AG09309 (cell line): ENCODE data around the gene MASP2.
"Not testable (repeated sequence)": the region's sequence is repeated elsewhere in the genome, so short reads cannot be mapped to it uniquely, and the experiment has no call there.

Experiments
- DNase-seq: peaks from one replicate; pipeline ENCODE4 v3.0.0-alpha.2; 2010; ENCODE audit warnings: low read depth
- H3K4me3 ChIP-seq: 2 replicates; pipeline ENCODE4 v1.5.1; 2011; ENCODE audit warnings: mild to moderate bottlenecking, low read depth, low read length, moderate library complexity; ENCODE audit not compliant: control insufficient read depth
- TF ChIP-seq, protein P1 (sequence below): IDR thresholded peaks from 2 replicates; pipeline ENCODE4 v1.5.1; 2011; ENCODE audit warnings: mild to moderate bottlenecking, low read depth, low read length, inconsistent platforms; ENCODE audit not compliant: insufficient read depth, control insufficient read depth; ENCODE audit errors: missing control alignments

MASP2 gene

DNA sequence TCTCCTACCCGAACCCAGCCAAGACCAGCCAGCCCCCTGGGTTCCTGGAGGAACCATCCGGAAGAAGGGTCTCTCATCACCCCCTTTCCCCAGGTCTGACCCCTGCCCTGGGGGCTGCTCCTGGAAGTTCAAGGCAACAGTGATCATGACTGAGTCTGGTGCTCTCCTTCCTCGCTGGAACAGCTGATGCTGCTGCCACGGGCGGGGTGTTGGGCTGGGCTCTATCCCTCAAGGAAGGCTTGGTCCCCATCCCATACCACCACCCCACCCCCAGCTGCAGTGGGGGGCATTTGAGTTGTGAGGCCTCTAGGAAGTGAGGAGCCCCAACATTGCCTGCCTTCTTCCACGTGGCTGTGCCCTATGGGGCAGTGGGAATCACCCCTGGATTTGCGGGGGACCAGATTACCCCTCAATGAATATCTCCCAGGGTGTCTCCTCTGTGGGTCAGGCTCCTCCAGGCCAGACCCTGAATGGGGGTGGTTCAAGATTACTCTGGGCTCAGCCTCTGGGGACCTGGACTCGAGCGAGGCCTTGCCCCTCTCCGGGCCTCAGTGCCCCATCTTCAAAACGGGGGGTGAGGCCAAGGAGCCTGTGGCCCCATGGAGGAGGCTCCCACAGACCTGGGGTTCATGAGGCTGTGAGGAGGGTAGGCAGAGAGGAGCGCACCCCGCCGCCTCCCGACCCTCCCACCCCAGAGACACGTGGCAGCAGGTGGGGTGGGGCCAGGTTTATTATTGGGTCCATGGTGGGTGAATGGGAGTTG lies 2.8 kb downstream of the MASP2 start:
- H3K4me3 ChIP-seq = no peak overlapping the region
- TF ChIP-seq, protein P1, sequence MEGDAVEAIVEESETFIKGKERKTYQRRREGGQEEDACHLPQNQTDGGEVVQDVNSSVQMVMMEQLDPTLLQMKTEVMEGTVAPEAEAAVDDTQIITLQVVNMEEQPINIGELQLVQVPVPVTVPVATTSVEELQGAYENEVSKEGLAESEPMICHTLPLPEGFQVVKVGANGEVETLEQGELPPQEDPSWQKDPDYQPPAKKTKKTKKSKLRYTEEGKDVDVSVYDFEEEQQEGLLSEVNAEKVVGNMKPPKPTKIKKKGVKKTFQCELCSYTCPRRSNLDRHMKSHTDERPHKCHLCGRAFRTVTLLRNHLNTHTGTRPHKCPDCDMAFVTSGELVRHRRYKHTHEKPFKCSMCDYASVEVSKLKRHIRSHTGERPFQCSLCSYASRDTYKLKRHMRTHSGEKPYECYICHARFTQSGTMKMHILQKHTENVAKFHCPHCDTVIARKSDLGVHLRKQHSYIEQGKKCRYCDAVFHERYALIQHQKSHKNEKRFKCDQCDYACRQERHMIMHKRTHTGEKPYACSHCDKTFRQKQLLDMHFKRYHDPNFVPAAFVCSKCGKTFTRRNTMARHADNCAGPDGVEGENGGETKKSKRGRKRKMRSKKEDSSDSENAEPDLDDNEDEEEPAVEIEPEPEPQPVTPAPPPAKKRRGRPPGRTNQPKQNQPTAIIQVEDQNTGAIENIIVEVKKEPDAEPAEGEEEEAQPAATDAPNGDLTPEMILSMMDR = no peak
- no peak for DNase-seq

DNA sequence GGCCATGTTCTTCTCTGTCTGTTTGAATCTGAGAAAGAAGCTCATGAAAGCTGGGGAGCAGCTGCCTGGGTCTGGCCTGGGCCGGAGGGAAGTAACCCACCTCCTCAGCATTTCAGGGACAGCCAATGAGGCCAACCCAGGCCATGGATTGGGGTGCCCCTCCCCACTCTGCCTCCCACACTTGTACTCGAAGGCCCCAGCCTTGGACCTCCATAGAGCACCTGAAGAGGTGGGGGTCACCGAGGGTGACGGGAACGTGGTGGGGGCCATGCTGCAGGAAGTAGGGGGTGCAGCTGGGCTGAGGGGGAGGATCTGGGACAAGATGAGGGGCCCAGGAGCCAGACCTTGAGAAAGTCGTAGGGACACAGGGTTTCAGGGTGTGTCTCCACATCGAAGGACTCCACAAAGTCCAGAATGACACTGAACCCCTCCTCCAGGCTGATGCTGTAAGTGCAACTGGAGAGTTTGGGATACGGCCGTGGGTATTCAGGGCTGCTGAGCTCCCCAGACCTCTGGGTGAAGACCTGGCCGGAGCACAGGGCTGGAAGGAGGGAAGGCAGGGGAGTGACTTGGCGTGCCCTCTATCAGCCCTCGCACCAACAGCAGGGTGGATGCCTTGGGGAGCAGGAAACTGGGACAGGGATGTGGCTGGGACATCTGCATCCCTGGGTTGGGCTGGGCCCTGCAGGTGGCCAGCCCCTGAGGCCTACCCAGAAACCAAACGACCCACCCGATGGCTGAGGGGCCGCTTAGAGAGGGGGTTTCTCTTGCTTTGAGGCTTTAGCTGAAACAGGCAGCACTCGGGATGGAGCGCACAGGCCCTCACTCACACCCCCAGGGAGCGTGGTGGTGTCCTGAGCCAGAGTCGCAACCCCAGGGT lies 3.8 kb downstream of the MASP2 start:
- no peak overlapping the region for H3K4me3 ChIP-seq
- no peak for DNase-seq
- TF ChIP-seq, protein P1 = no peak

DNA sequence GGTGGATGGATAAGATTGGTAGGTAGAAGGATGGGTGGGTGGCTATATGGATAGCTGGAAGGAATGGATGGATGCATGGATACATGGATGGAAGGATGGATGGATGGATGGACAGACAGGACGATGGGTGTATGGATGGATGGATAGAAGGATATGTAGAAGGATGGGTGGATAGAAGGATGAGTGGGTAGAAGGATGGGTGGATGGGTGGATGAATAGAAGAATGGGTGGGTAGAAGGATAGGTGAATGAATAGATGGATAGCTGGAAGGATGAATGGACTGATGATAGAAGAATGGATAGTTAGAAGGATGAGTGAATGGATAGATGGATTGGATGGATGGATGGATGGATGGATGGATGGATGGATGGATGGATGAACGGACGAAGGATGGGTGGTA lies 5.0 kb downstream of the MASP2 start:
- no peak for DNase-seq
- TF ChIP-seq, protein P1 = no peak
- H3K4me3 ChIP-seq = no peak overlapping the region

DNA sequence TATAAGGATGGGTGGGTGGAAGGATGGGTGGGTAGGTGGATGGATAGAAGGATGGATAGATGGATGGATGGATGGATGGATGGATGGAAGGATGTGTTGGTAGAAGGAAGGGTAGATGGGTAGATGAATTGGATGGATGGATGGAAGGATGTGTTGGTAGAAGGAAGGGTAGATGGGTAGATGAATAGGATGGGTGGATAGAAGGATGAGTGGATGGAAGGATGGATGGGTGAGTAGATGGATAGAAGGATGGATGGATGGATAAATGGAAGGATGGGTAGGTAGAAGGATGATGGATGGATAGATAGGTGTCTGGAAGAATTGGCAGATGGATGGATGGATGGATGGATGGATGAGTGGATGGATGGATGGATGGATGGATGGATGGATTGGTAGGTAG lies 6.0 kb downstream of the MASP2 start:
- no peak for DNase-seq
- TF ChIP-seq, protein P1 = no peak
- no peak overlapping the region for H3K4me3 ChIP-seq

DNA sequence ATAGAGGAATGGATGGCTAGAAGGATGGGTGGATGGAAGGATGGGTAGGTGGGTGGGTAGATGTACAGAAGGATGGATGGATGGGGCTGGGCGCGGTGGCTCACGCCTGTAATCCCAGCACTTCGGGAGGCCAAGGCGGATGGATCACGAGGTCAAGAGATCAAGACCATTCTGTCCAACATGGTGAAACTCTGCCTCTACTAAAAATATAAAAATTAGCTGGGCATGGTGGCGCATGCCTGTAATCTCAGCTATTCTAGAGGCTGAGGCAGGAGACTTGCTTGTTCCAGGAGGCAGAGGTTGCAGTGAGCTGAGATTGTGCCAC lies 7.0 kb downstream of the MASP2 start:
- H3K4me3 ChIP-seq, DNase-seq: not testable (repeated sequence)

DNA sequence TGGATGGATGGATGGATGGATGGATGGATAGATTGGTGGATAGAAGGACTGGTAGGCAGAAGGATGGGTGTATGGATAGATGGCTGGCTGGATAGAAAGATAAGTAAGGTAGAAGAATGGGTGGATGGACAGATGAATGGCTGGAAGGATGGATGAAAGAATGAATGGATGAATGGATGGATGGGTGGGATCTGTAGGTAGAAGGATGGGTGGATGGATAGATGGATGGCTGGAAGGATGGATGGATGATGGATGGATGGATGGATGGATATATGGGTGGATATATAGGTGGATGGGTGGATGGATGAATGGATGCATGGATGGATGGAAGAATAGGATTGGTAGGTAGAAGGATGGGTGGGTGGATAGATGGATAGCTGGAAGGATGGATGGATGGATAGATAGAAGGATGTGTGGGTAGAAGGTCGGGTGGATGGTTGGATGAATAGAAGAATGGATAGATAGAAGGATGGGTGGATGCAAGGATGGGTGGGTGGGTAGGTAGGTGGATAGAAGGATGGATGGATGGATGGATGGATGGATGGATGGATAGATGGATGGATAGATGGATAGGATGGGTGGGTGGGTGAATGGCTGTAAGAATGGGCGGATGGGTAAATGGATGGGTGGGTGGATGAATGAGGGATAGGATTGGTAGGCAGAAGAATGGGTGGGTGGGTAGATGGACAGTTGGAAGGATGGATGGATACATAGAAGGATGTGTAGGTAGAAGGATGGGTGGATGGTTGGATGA lies 7.5 kb downstream of the MASP2 start:
- DNase-seq = no peak
- TF ChIP-seq, protein P1 = no peak
- H3K4me3 ChIP-seq = no peak overlapping the region

DNA sequence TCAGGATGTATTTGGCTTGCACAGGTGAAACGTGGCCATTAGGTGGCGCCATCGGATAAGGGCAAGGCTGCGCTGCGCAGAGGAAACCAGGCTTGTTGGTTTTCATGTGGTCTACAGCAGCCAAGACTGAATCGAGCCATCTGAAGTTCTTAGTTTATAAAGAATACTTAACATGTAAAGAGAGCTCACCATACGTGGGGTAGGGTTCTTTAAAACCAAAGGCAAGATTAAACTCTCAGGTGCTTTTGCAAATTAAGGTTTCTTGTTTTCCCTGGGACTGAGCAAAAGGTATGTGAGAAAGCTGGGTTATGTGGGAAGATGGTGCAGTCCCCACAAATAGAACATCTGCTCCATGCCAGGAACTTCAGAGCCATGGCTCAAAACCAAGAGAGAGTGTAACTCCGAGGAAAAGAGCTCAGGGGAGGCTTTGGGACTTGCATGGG lies 9.3 kb downstream of the MASP2 start:
- peak; percentile 49 for DNase-seq
- TF ChIP-seq, protein P1 = peak; percentile 97
- no peak overlapping the region for H3K4me3 ChIP-seq

DNA sequence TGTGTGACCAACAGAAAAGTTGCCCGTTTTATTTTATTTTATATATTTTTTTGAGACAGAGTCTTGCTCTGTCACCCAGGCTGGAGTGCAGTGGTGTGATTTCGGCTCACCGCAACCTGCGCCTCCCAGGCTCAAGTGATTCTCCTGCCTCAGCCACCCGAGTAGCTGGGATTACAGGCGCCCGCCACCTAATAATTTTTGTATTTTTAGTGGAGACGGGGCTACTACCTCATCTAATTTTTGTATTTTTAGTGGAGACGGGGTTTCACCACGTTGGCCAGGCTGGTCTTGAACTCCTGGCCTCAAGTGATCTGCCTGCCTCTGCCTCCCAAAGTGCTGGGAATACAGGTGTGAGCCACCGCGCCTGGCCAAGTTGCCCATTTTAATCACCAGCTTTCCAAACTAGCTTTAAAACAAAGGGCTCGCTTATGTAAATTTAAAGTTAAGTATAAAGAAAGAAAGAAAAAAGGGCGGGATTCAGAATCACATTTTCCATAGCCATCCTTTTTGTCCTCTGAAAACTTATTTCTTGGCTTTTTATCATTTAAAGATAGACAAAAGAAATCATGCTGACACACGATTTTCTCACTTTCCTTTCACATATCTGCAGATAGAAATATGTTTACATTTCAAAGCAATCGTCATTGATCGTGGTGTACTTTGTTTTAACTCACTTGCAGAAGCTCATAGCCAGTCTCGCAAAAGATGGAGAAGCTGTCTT lies 9.9 kb downstream of the MASP2 start:
- not testable (repeated sequence) for DNase-seq, H3K4me3 ChIP-seq
